ENCODE data around the gene ACOX3.

ACOX3 gene

GRCh38 chr4:8385611-8386010 is 54.9 kb downstream of the ACOX3 start:
- no peak for DNase-seq

DNA sequence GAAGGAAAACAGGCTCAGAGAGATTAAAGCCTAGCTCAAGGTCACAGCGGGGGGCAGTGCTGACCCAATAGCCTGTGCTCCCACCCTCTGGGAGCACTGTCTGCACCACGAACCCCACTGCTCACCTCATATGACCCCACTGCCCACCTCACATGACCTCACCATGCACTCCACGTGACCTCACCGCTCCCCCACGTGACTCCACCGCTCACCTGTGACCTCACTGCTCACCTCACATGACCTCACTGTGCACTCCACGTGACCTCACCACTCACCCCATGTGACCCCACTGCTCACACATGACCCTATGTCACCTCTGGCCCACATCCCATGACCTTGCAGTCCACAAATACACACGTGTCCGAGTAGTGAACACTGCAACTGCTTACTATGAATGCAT is 55.4 kb downstream of the ACOX3 start:
- DNase-seq, result no peak

DNA sequence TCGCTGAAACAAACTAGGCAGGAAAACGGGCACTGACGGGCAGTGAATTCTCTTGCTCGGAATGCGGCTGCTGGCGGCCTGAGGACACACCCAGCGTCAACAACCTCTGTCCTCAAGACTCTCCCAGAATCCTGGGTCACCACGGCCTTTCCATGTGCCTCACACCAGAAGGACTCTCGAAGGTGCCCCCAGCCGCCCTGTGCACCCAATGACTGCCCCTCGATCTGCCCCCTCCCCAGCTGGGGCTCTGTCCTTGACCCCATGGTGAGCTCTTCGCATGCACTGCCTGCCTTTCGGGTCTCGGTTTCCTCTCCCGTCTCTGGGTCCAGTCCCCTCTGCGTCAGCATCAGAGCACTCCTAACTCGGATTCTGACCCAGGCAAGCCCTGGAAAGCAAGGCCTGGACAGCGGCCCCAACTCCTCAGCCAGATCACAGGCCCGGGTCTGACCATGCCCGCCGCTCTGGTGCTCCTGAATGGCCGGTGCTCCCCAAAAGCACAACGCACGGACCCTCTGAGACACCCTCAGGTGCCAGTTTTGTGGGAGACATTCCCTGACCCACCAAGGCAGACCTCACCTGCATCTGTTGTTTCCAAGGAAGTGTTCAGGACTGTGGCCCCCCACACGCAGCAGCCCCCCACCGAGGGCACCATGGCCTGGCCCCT is 56.0 kb downstream of the ACOX3 start:
- DNase-seq, result no peak

DNA sequence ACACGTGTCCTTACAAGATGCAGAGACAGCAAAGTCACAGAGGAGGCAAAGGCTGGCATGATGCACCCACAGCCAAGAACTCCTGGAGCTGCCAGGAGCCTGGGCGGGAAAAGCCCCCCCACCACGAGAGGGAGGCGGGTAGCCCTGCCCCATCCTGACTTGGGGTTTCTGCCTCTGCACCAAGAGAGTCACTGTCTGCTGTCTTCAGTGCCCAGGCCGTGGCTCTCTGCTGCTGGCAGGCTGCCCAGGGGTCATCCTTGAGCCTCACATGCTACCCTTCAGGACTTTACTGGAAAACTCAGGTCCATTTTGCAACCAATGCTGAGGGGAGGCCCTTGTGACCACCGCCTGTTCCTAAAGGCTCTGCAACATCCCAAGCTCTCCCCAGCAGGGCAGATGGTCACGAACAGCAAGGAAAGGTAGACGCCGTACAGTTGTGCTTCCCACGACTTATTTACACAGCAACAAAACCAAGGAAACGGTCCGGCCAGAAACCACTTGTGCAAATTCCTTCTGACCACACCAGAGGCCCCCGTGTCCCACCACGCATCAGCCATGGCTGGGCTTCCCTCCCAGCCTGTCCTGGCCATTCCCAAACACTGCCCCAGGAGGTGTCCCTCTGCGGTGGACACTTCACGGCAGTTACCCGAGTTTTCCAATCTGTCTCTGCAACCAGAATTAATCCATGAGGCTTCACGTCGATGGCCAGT is 56.9 kb downstream of the ACOX3 start:
- no peak for DNase-seq

- DNase-seq, result no peak
These were observed 57.5 kb downstream of the ACOX3 start for GRCh38 chr4:8383016-8383415.

DNA sequence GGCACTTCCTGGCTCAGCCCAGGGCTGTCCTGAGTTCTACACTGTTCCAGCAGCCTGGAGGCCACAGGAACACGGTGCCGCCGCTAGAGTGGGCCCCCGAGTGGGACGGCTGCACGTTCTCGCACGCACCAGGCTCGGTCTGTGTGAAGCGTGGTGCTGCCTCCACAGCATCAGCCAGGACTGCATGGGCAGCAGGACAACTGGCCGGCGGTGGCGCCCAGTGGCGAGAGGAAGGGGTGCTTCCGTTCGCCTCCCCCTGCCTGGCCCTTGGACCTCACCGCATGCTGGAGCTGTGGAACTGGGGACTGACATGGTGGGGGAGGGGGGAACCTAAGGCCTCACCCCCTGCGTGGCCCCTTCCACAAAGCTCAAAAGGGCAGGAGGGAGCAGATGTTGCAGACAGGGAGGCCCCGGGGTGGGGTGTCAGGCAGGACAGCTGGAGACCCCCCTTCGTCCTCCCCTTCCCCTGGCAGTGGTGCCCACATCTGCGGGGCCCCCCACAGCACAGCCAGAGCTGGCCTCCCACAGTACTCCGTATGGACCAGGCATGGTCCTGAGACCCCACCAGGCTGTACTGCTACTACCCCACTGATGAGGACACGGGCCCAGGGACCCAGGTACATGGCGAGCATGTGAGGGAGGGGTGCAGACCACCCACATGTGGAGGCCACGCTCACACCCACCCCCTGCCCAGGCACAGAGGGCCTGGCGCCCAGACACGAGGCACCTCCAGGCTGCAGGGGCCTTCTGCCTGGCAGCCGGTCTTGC is 58.5 kb downstream of the ACOX3 start:
- no peak for DNase-seq

- no peak for DNase-seq
These were observed 59.8 kb downstream of the ACOX3 start for GRCh38 chr4:8380511-8381415.

GRCh38 chr4:8379771-8380170 is 60.8 kb downstream of the ACOX3 start:
- DNase-seq, result no peak

DNA sequence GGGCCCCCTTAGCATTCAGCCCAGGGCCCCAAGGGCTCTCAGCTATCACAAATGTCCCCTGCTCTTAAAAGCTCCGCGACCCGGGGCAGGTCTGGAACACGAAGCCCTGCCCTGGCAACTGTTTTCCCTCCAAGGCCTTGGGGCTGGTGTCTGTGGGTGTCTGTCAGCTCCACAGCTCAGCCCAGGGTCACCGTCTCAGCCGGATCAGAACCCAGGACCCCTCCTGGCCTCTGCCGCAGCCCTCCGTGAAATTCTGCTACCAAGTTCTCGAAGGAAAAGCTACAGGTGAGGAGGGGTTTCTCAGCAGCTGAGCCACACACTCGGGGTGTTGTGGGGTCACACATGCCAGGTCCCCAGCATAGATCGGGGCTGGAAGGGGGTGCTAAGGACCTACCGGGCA is 61.2 kb downstream of the ACOX3 start:
- DNase-seq, result no peak

DNA sequence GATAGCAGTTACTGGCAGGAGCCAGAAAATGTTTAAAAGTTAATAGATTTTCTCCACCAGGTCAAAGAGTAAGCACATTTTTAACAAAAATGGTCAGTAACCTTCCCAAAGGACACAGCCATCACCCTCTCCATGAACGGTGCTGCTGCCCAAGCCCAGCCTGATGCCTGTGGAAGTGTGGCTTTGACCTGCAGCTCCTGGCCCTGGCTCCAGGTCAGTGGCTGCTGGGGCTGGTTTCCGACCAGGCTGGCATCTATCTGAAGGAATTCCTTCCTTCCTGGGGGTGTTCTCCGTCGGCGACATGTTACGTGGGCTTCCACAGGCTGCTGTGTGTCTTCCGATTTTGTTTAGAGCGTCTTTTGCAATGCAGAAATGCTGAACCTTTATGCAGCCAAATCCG is 61.7 kb downstream of the ACOX3 start:
- no peak for DNase-seq

DNA sequence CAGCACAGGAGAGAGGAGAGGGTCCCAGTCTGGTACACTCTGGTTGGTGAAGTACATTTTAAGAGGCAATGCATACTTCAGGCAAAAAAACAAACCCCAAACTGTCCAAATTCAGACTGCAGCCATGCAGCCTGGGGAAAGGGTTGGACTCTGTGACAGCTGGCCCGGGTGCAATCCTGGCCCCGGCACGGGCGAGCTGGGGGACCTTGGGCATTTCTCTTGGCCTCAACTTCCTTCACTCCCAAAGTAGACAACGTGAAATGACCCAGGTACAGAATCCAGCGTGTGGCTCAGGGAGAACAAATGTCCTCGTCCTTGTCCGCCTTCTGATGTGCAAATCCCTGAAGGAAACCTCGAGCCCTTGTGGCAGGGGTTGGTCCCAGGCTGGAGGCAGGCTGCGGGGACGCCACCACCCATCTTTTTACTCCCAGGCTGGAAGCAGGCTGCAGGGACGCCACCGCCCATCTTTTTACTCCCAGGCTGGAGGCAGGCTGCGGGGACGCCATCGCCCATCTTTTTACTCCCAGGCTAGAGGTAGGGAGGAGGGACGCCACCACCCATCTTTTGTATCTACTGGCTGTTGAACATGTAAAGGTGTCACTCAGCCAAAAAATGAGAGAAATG is 62.3 kb downstream of the ACOX3 start:
- DNase-seq, result no peak

- DNase-seq, result no peak
These were observed 63.1 kb downstream of the ACOX3 start for GRCh38 chr4:8377103-8378075.

DNA sequence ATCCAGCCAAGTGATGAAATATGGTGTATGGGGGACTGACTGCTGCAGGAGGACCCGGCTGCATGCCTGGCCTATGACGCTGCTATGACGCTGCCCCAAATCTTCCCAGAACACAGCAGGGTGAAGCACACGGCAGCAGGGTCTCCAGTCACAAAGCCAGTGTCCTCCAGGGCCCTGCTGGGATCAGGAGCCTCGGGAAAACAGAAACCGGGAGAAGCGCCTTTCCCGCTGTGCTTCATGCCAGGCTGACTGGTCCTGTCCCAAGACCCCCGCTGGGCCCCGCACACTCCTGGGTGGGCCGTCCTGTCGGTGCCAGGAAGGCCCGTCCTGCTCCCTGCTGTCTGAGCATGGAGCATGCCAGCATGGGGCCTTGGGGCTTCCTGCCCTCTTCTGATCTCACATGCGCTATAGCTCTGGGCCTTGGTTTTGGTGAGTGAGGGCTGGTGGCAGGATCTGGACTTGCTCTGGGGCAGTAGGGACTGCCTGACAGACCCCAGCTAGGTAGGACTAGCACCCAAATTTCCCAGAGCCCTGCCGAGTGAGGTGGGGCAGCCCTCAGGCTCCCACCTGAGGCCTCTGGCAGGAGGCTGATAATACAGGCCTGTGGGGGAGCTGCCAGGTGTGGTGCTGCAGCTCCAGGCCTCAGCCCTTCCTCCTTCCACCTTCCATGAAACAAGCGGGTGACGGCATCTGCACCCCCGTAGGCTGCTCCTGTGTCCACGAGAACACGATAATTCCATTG is 64.0 kb downstream of the ACOX3 start:
- no peak for DNase-seq

DNA sequence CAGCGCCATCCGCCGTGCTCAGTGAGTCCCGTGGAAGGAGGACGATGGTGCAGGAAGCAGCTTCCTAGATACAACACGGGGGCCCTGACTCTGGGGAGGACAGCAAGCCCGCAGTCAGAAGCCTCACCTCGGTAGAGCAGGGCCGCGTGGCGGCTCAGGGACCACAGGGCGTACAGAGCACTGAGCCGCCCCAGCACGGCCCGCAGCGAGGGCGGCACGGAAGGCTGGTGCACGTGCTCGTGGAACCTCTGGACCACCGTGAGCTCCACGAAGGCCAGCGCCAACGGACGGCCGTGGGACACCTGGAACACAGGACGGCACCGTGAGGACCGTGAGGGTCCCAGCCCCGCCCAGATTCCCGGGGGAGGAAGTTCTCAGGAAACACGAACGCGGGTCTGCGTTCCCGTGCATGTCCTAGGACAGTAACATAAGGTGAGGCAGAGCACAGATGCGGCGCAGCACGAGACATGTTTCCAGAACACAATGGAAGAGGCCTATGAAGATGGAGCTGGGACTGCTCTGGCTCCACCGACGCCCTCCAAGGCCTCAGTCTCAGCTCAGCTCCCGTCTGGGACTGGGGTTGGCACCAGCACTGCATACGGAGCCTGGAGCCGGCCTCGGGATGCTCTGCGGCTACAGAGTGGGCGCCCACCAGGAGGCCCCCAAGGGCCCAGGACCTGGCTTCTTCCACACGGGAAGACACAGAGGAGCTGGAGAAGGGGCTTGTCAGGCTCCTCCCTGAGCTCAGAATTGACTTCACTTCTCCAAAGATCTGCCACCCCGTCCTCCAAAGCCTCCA is 65.5 kb downstream of the ACOX3 start:
- no peak for DNase-seq

DNA sequence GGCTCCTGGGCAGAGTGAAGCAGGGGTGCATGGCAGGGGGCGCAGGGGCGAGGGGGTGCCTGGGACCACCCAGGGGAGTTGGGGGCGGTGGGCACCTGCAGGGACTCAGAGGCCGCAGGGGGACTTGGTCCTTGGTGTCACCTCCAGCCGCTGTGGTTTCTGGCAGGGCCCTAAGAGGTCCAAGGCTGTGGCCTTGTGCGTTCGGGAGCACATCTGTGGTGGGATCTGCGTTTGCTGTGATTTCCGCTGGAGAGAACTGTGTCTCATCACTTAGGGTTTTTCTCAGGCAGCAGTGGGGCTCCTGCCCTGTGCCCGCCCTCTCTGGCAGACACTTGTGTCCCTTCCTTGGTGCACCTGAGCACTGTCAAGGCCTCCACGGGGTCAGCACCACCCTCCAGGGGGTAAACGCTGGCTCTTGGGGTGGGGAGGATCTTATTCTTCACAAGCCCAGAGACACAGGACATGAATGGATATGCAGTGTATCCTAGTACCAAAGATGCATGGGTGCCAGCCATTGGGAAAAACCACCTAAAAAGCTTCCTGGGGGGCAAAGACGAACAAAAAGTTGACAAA is 66.5 kb downstream of the ACOX3 start:
- DNase-seq, result no peak

DNA sequence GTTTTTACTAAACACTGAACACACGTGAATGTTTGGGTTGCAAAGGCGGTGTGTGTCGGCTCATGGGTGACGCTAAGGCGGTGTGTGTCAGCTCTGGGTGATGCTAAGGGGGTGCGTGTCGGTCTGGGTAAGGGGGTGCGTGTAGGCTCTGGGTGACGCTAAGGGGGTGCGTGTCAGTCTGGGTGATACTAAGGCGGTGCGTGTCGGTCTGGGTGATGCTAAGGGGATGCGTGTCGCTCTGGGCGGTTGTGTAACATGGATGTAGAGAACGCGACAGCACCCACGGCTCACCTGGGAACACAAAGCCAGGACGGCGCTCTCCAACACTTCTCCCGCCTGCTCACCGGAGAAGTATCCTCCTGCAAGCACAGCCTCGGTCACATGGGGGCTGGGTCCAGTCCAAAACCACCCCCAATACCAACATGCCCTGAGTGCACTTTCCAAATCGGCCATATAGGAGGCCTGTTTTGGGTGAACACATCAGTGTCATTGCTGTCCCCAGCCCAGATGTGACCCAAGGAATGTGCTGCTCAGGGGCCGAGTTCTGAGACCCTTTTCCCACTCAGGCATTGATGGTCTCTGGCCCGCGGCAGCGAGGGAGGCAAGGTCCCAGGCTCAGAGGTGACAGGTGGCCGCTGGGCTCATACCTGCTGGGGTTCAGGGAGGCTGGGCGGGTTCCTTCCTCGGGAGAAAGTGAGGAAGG is 67.1 kb downstream of the ACOX3 start:
- DNase-seq, result no peak

- DNase-seq, result no peak
These were observed 68.0 kb downstream of the ACOX3 start for GRCh38 chr4:8372506-8372905.

DNA sequence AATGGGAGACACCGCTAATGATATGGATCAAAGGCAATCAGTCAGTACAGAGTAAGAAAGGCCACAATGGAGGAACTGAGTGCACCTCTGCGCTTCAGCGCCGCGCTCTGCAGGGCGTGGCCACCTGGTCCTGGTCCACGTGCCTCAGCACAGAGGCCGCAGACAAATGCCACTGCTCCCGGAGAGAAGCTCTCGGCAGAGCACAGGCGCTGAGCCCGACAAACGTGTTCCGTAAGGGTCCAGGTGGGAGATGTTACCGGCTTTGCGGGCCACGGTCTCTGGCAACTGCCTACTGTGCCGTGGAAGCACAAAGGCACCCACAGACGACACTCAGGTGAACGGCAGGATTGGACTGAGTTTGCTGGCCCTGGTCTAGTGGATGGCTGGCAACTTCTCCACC is 68.9 kb downstream of the ACOX3 start:
- DNase-seq, result no peak
